ENCODE results near the gene FSD1L. TPM values are rescaled to one million over a fixed set of nuclear protein-coding genes. Genes with fewer than 3 reads are reported as not detected.

Gene FSD1L
- total and polyA plus RNA-seq, 2 of the 13 experiments (the other 11 are each of a cell fraction or from before 2014, with no cell fraction given) = 4.1 to 5.1 TPM

- TF ChIP-seq, protein P1, sequence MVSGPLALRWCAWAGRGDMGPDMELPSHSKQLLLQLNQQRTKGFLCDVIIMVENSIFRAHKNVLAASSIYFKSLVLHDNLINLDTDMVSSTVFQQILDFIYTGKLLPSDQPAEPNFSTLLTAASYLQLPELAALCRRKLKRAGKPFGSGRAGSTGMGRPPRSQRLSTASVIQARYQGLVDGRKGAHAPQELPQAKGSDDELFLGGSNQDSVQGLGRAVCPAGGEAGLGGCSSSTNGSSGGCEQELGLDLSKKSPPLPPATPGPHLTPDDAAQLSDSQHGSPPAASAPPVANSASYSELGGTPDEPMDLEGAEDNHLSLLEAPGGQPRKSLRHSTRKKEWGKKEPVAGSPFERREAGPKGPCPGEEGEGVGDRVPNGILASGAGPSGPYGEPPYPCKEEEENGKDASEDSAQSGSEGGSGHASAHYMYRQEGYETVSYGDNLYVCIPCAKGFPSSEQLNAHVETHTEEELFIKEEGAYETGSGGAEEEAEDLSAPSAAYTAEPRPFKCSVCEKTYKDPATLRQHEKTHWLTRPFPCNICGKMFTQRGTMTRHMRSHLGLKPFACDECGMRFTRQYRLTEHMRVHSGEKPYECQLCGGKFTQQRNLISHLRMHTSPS (CRISPR knock-in tag; IDR thresholded peaks at IDR 0.05; ENCODE audit: low read depth) = 0 out of 2 replicates have a peak, but pooled peaks have one; percentile 37
- peak; percentile 47; the same call in 1 of the 2 replicates for TF ChIP-seq FOSL2 (CRISPR knock-in tag; IDR thresholded peaks at IDR 0.05)
- TF ChIP-seq GFI1 (CRISPR knock-in tag; IDR thresholded peaks at IDR 0.05; ENCODE audit: borderline replicate concordance) = peak; percentile 51; the same call in 1 of the 2 replicates
- 0 out of 2 replicates have a peak, but pooled peaks have one; percentile 24 for TF ChIP-seq ZNF746 (CRISPR knock-in tag; IDR thresholded peaks at IDR 0.05)
- TF ChIP-seq HOXD1 (CRISPR knock-in tag; IDR thresholded peaks at IDR 0.05) = 0 out of 2 replicates have a peak, but pooled peaks have one; percentile 64
- TF ChIP-seq EZH2 (conservative IDR thresholded peaks at IDR 0.05; ENCODE audit: low read depth, low read length) = no peak
- TF ChIP-seq, protein P2, sequence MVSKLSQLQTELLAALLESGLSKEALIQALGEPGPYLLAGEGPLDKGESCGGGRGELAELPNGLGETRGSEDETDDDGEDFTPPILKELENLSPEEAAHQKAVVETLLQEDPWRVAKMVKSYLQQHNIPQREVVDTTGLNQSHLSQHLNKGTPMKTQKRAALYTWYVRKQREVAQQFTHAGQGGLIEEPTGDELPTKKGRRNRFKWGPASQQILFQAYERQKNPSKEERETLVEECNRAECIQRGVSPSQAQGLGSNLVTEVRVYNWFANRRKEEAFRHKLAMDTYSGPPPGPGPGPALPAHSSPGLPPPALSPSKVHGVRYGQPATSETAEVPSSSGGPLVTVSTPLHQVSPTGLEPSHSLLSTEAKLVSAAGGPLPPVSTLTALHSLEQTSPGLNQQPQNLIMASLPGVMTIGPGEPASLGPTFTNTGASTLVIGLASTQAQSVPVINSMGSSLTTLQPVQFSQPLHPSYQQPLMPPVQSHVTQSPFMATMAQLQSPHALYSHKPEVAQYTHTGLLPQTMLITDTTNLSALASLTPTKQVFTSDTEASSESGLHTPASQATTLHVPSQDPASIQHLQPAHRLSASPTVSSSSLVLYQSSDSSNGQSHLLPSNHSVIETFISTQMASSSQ (IDR thresholded peaks at IDR 0.05; ENCODE audit: low read depth) = no peak
- TF ChIP-seq, protein P2 (CRISPR knock-in tag; IDR thresholded peaks at IDR 0.05; ENCODE audit: borderline replicate concordance) = peak; percentile 65; the same call in 1 of the 2 replicates
- 0 out of 2 replicates have a peak, but pooled peaks have one; percentile 36 for TF ChIP-seq ZNF766 (CRISPR knock-in tag; IDR thresholded peaks at IDR 0.05; ENCODE audit: borderline replicate concordance)
- peak; percentile 76 for TF ChIP-seq ASH2L (IDR thresholded peaks at IDR 0.05; ENCODE audit: insufficient read length, low read depth, low read length)
- TF ChIP-seq NFYC (CRISPR knock-in tag; IDR thresholded peaks at IDR 0.05) = no peak
- 0 out of 2 replicates have a peak, but pooled peaks have one; percentile 28 for TF ChIP-seq MIER3 (CRISPR knock-in tag; IDR thresholded peaks at IDR 0.05; ENCODE audit: borderline replicate concordance)
- TF ChIP-seq ZFY (CRISPR knock-in tag; IDR thresholded peaks at IDR 0.05) = peak; percentile 63
- TF ChIP-seq, protein P3, sequence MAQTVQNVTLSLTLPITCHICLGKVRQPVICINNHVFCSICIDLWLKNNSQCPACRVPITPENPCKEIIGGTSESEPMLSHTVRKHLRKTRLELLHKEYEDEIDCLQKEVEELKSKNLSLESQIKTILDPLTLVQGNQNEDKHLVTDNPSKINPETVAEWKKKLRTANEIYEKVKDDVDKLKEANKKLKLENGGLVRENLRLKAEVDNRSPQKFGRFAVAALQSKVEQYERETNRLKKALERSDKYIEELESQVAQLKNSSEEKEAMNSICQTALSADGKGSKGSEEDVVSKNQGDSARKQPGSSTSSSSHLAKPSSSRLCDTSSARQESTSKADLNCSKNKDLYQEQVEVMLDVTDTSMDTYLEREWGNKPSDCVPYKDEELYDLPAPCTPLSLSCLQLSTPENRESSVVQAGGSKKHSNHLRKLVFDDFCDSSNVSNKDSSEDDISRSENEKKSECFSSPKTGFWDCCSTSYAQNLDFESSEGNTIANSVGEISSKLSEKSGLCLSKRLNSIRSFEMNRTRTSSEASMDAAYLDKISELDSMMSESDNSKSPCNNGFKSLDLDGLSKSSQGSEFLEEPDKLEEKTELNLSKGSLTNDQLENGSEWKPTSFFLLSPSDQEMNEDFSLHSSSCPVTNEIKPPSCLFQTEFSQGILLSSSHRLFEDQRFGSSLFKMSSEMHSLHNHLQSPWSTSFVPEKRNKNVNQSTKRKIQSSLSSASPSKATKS (CRISPR knock-in tag; IDR thresholded peaks at IDR 0.05) = 0 out of 2 replicates have a peak, but pooled peaks have one; percentile 44
- TF ChIP-seq, protein P4, sequence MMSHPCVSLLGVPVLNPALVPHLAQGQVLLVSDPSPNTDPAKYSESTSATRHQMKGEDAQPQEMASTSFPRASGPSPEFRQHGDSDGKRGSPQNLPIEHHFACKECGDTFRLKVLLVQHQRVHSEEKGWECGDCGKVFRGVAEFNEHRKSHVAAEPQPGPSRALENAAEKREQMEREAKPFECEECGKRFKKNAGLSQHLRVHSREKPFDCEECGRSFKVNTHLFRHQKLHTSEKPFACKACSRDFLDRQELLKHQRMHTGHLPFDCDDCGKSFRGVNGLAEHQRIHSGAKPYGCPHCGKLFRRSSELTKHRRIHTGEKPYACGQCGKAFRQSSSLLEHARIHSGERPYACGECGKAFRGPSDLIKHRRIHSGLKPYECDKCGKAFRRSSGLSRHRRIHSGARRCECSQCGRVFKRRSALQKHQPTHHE (CRISPR knock-in tag; IDR thresholded peaks at IDR 0.05; ENCODE audit: borderline replicate concordance) = peak; percentile 75
- peak; percentile 81 for TF ChIP-seq POGZ (CRISPR knock-in tag; IDR thresholded peaks at IDR 0.05)
- TF ChIP-seq KMT2B (CRISPR knock-in tag; IDR thresholded peaks at IDR 0.05) = peak; percentile 99
- no peak for TF ChIP-seq KDM6A (CRISPR knock-in tag; IDR thresholded peaks at IDR 0.05; ENCODE audit: low read depth)
- TF ChIP-seq CREM (IDR thresholded peaks at IDR 0.05) = no peak; the same call in 1 of the 2 replicates
- TF ChIP-seq CREM (CRISPR knock-in tag; IDR thresholded peaks at IDR 0.05) = no peak
- TF ChIP-seq CBFB (CRISPR knock-in tag; IDR thresholded peaks at IDR 0.05) = peak; percentile 81
These were observed 110.2 kb downstream of the FSD1L start, which contains the start of gene FKTN (continued) for GRCh38 chr9:105557804-105558610.

All from HepG2 (cell line).